ENCODE results near the gene CERCAM.

- no peak for TF ChIP-seq CTCF (IDR thresholded peaks at IDR 0.05; ENCODE audit: insufficient read depth, low read length, poor library complexity, severe bottlenecking)
- TF ChIP-seq EZH2phosphoT487 (conservative IDR thresholded peaks at IDR 0.05; ENCODE audit: low read length): no peak
These were observed 58.6 kb downstream of the CERCAM start for GRCh38 chr9:128479262-128479661.
